MCF 10A (cell line): ENCODE results near the gene RPS6KA2. TPM values are rescaled to one million over a fixed set of nuclear protein-coding genes. Genes with fewer than 3 reads are reported as not detected.
"Not testable (repeated sequence)": the region's sequence is repeated elsewhere in the genome, so short reads cannot be mapped to it uniquely, and the experiment has no call there.

Experiments used
- BruUV-seq: library from RNA; stranded (reverse); fragments of 400-500 nt; replicated peaks from 2 replicates; lab custom pipeline; 2021; lab: Mats Ljungman, UMichigan
- CTCF ChIA-PET: fragments of 300-600 bp; sonication (Branson Sonifier 250); formaldehyde crosslinking; extraction: SDS; loops from one replicate; lab custom pipeline; 2021; ENCODE audit warnings: antibody characterized with exemption, inconsistent platforms; lab: Yijun Ruan, JAX
- POLR2A ChIA-PET: fragments of 300-600, 350-650 bp; sonication (Branson Sonifier 250); formaldehyde crosslinking; extraction: SDS; loops from one replicate; lab custom pipeline; 2020; ENCODE audit warnings: antibody characterized with exemption, inconsistent platforms; lab: Yijun Ruan, JAX
- DNase-seq: peaks from one replicate; pipeline ENCODE4 v3.0.0-alpha.2; 2018; ENCODE audit not compliant: unreplicated experiment
- H3K27ac Mint-ChIP-seq: one replicate; pipeline ENCODE4 v1.8.0; 2022; ENCODE audit warnings: mild to moderate bottlenecking, low read depth, mixed read lengths; ENCODE audit not compliant: unreplicated experiment
- H3K27me3 Mint-ChIP-seq: one replicate; pipeline ENCODE4 v1.8.0; 2022; ENCODE audit warnings: mixed read lengths; ENCODE audit not compliant: insufficient read depth, unreplicated experiment
- H3K36me3 Mint-ChIP-seq: one replicate; pipeline ENCODE4 v1.8.0; 2022; ENCODE audit warnings: mild to moderate bottlenecking, moderate library complexity, mixed read lengths; ENCODE audit not compliant: insufficient read depth, unreplicated experiment
- H3K4me1 Mint-ChIP-seq: one replicate; pipeline ENCODE4 v1.8.0; 2022; ENCODE audit warnings: mixed read lengths; ENCODE audit not compliant: insufficient read depth, unreplicated experiment
- H3K4me3 Mint-ChIP-seq: one replicate; pipeline ENCODE4 v1.8.0; 2022; ENCODE audit warnings: mild to moderate bottlenecking, moderate library complexity, mixed read lengths; ENCODE audit not compliant: unreplicated experiment
- H3K9me3 Mint-ChIP-seq: one replicate; pipeline ENCODE4 v1.8.0; 2022; ENCODE audit warnings: mixed read lengths; ENCODE audit not compliant: unreplicated experiment
- intact Hi-C: fragments of 100-400 bp; cut with micrococcal nuclease; formaldehyde crosslinking; loops from 2 replicates; pipeline ENCODE4 v1.14.1; 2022
- total RNA-seq: library from RNA; stranded (reverse); gene quantifications from 2 replicates; pipeline ENCODE4 v1.2.3, GENCODE V29; 2022
- TF ChIP-seq, protein P1 (sequence below): fragments of 200-600 bp; IDR thresholded peaks from one replicate; pipeline ENCODE4 v1.8.0; 2022; ENCODE audit warnings: antibody characterized with exemption, mild to moderate bottlenecking; ENCODE audit not compliant: unreplicated experiment

Gene RPS6KA2
- total RNA-seq, 1 experiment from 2014 or later = 126 TPM

DNA sequence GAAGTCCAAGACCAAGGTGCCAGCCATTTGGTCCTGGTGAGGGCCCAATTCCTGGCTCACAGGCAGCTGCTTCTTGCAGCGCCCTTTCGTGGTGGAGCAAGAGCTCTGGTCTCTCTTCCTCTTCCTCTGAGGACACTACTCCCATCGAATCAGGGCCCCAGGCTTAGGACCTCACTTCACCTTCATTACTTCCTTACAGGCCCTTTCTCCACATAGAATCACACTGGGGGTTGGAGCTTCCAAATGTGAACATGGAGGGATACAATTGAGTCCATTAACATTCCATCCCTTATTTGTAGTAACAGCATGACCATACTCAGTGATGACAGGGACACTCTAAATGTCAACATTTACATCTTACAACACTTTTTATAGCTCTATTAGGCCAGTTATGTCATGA lies 42.9 kb downstream of the RPS6KA2 start:
- intact Hi-C loops = no loop called here
- no peaks in the 10 kb centered on the region for H3K27me3 Mint-ChIP-seq
- TF ChIP-seq, protein P1, sequence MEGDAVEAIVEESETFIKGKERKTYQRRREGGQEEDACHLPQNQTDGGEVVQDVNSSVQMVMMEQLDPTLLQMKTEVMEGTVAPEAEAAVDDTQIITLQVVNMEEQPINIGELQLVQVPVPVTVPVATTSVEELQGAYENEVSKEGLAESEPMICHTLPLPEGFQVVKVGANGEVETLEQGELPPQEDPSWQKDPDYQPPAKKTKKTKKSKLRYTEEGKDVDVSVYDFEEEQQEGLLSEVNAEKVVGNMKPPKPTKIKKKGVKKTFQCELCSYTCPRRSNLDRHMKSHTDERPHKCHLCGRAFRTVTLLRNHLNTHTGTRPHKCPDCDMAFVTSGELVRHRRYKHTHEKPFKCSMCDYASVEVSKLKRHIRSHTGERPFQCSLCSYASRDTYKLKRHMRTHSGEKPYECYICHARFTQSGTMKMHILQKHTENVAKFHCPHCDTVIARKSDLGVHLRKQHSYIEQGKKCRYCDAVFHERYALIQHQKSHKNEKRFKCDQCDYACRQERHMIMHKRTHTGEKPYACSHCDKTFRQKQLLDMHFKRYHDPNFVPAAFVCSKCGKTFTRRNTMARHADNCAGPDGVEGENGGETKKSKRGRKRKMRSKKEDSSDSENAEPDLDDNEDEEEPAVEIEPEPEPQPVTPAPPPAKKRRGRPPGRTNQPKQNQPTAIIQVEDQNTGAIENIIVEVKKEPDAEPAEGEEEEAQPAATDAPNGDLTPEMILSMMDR = no peak
- peaks cover 18% of the 10 kb centered on the region for H3K4me1 Mint-ChIP-seq
- BruUV-seq = no TSS peak
- ChIA-PET CTCF (interaction anchor here (0.5 to 0.8 kb wide), 2 partner anchors 9 to 83 kb away, joined by 3 read pairs; no protein-coding TSS in a partner anchor), POLR2A (interaction anchor here (0.9 to 1.5 kb wide), 5 partner anchors 9 to 42 kb away, joined by 3 to 11 read pairs (median 4); no protein-coding TSS in a partner anchor)
- H3K9me3 Mint-ChIP-seq = no peaks in the 10 kb centered on the region
- DNase-seq = no peak
- peaks cover 45% of the 10 kb centered on the region for H3K36me3 Mint-ChIP-seq
- no peak overlapping the region for H3K4me3 Mint-ChIP-seq
- H3K27ac Mint-ChIP-seq = no peak overlapping the region

DNA sequence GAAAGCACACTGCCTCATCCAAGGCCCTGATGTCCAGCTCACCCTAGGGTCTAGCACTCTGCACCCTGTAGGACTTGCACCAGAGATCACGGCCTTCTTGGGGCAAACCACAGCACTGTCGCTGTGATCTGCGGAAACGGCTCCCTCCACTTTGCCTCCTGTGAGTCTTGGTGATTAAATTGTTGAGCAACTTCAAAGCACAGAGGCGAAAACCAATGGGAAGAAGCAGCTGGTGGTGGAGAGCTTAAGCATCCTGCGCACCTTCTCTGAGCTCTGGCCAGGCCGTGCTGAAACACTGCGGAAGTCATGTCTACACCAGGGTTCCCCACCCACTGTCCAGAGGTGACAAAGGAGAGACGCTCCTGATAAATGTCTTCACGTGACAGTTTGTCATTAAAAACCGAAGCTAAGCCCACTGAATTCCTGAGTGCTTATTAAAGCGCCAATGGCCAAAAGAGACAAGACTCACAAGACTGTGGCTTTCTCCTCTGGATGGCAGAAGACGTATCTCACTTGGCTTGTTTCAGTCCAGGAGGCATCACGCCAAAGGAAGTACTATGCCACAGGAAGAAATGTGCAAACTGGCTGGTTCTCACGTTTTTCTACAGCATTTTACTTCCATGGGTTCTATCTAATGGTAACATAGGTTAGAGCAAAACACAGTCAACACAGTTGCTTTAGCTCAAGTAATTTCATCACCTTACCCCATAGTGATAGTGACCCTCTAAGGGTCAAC lies 43.7 kb downstream of the RPS6KA2 start:
- BruUV-seq = no TSS peak
- ChIA-PET CTCF (interaction anchor here (0.6 kb wide), 1 partner anchor 35 kb away, joined by 3 read pairs; no protein-coding TSS in a partner anchor), POLR2A (interaction anchor here (0.9 to 1.5 kb wide), 3 partner anchors 10 to 16 kb away, joined by 3 to 11 read pairs (median 3); no protein-coding TSS in a partner anchor)
- H3K4me3 Mint-ChIP-seq = no peak overlapping the region
- H3K36me3 Mint-ChIP-seq = peaks cover 43% of the 10 kb centered on the region
- TF ChIP-seq, protein P1 = no peak
- DNase-seq = no peak
- no peaks in the 10 kb centered on the region for H3K27me3 Mint-ChIP-seq
- peak overlapping the region; percentile 19 for H3K27ac Mint-ChIP-seq
- no peaks in the 10 kb centered on the region for H3K9me3 Mint-ChIP-seq
- intact Hi-C loops = no loop called here
- H3K4me1 Mint-ChIP-seq = peaks cover 10% of the 10 kb centered on the region

DNA sequence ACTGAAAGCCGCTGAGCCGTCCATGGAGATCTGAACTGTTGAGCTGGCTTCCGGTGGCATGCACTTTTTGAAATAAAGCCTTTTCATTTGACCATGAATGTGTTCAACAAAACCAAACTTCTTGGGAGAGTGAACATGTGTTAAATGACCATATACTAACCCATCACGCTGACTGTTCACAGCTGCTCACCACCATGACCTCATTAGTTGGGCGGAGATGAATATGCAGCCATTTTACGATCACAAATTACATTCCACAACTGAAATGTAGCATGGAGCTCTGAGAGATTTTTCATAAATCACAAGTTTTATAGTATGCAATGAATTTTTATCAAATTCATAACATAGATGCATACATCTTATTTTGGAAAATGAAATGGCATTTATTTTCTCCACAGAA lies 44.8 kb downstream of the RPS6KA2 start:
- ChIA-PET POLR2A (interaction anchor here (1.3 kb wide), 1 partner anchor 15 kb away, joined by 3 read pairs; no protein-coding TSS in a partner anchor), CTCF (no interaction called here)
- peaks cover 10% of the 10 kb centered on the region for H3K4me1 Mint-ChIP-seq
- H3K4me3 Mint-ChIP-seq = no peak overlapping the region
- H3K36me3 Mint-ChIP-seq = peaks cover 39% of the 10 kb centered on the region
- DNase-seq = no peak
- intact Hi-C loops = no loop called here
- TF ChIP-seq, protein P1 = no peak
- H3K9me3 Mint-ChIP-seq = no peaks in the 10 kb centered on the region
- no peaks in the 10 kb centered on the region for H3K27me3 Mint-ChIP-seq
- no peak overlapping the region for H3K27ac Mint-ChIP-seq
- BruUV-seq = no TSS peak

DNA sequence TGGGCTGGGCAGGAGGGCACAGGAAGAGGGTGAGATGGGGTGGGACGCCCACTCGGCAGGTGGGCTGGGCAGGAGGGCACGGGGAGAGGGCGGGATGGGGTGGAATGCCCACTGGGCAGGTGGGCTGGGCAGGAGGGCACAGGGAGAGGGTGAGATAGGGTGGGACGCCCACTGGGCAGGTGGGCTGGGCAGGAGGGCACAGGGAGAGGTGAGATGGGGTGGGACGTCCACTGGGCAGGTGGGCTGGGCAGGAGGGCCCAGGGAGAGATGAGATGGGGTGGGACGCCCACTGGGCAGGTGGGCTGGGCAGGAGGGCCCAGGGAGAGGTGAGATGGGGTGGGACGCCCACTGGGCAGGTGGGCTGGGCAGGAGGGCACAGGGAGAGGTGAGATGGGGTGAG lies 45.2 kb downstream of the RPS6KA2 start:
- H3K4me3 Mint-ChIP-seq, H3K27ac Mint-ChIP-seq, intact Hi-C loops, H3K27me3 Mint-ChIP-seq, H3K9me3 Mint-ChIP-seq, BruUV-seq, CTCF ChIA-PET, DNase-seq: not testable (repeated sequence)
- peaks cover 39% of the 10 kb centered on the region for H3K36me3 Mint-ChIP-seq
- POLR2A ChIA-PET = interaction anchor here (1.3 kb wide), 1 partner anchor 14 kb away, joined by 3 read pairs; no protein-coding TSS in a partner anchor
- H3K4me1 Mint-ChIP-seq = peaks cover 10% of the 10 kb centered on the region
